Neural cell (in vitro differentiated cells): Measurements from ENCODE around the gene COL19A1. TPM values are rescaled to one million over a fixed set of nuclear protein-coding genes. Genes with fewer than 3 reads are reported as not detected.

ENCODE experiments used
- H2AFZ ChIP-seq: fragments of 200-600, 300-800 bp; sonication (generic), shearing (Covaris generic); 2 replicates; pipeline ENCODE4 v1.6.0; 2014; ENCODE audit warnings: low read depth, mild to moderate bottlenecking, antibody characterized with exemption, low read length, moderate library complexity
- H3F3A ChIP-seq: fragments of 200-600 bp; shearing (Covaris generic); 2 replicates; pipeline ENCODE4 v1.6.1; 2016; ENCODE audit warnings: mild to moderate bottlenecking, moderate library complexity, mixed read lengths, antibody characterized with exemption, low read length; ENCODE audit not compliant: insufficient read depth, poor library complexity, severe bottlenecking
- H3K27ac ChIP-seq: fragments of 200-600, 300-800 bp; sonication (generic), shearing (Covaris generic); 2 replicates; pipeline ENCODE4 v1.5.1; 2014; ENCODE audit warnings: mild to moderate bottlenecking, low read length, moderate library complexity
- H3K27me3 ChIP-seq: fragments of 300-800, 200-600 bp; sonication (generic), shearing (Covaris generic); 2 replicates; pipeline ENCODE4 v1.6.0; 2014; ENCODE audit warnings: mild to moderate bottlenecking, low read depth, low read length, moderate library complexity; ENCODE audit not compliant: insufficient read depth
- H3K36me3 ChIP-seq: fragments of 300-800, 200-600 bp; sonication (generic), shearing (Covaris generic); 2 replicates; pipeline ENCODE4 v1.5.1; 2014; ENCODE audit warnings: mild to moderate bottlenecking, antibody characterized with exemption, low read length, moderate library complexity; ENCODE audit not compliant: insufficient read depth
- H3K4me2 ChIP-seq: fragments of 300-800, 200-600 bp; sonication (generic), shearing (Covaris generic); 2 replicates; pipeline ENCODE4 v1.6.0; 2014; ENCODE audit warnings: mild to moderate bottlenecking, low read length
- H3K4me3 ChIP-seq: fragments of 300-800, 200-600 bp; sonication (generic), shearing (Covaris generic); 2 replicates; pipeline ENCODE4 v1.5.1; 2014; ENCODE audit warnings: mild to moderate bottlenecking, low read length, moderate library complexity
- H3K79me2 ChIP-seq: fragments of 200-600 bp; shearing (Covaris generic); replicated peaks from 2 replicates; pipeline ENCODE4 v1.6.0; 2014; ENCODE audit warnings: mild to moderate bottlenecking, low read length, moderate library complexity; ENCODE audit not compliant: insufficient read depth
- H3K9ac ChIP-seq: fragments of 300-800, 200-600 bp; sonication (generic), shearing (Covaris generic); 2 replicates; pipeline ENCODE4 v1.6.1; 2016; ENCODE audit warnings: mild to moderate bottlenecking, low read length, mixed read lengths
- H3K9me2 ChIP-seq: fragments of 200-600 bp; shearing (Covaris generic); 2 replicates; pipeline ENCODE4 v1.6.1; 2016; ENCODE audit warnings: mild to moderate bottlenecking, low read length, mixed read lengths; ENCODE audit not compliant: insufficient read depth
- H3K9me3 ChIP-seq: fragments of 200-600, 300-800 bp; sonication (generic), shearing (Covaris generic); 2 replicates; pipeline ENCODE4 v1.6.1; 2016; ENCODE audit warnings: mild to moderate bottlenecking, mixed run types, low read length, moderate library complexity, mixed read lengths
- H4K20me1 ChIP-seq: fragments of 200-600 bp; shearing (Covaris generic); 2 replicates; pipeline ENCODE4 v1.6.1; 2016; ENCODE audit warnings: mild to moderate bottlenecking, mixed run types; ENCODE audit not compliant: insufficient read depth
- EP300 ChIP-seq: fragments of 450-650 bp; conservative IDR thresholded peaks from 2 replicates; pipeline ENCODE4 v1.6.1; 2014; ENCODE audit warnings: antibody characterized with exemption, mild to moderate bottlenecking, moderate library complexity; ENCODE audit not compliant: poor library complexity, severe bottlenecking
- EZH2 ChIP-seq: fragments of 200-600, 300-800 bp; shearing (Covaris generic), sonication (generic); IDR thresholded peaks from 2 replicates; pipeline ENCODE4 v1.6.1; 2014; ENCODE audit warnings: antibody characterized with exemption, low read length, borderline replicate concordance, mild to moderate bottlenecking; ENCODE audit not compliant: insufficient read depth, poor library complexity, severe bottlenecking
- MXI1 ChIP-seq: fragments of 450-650 bp; conservative IDR thresholded peaks from 2 replicates; pipeline ENCODE4 v1.6.1; 2014; ENCODE audit warnings: antibody characterized with exemption, mild to moderate bottlenecking; ENCODE audit not compliant: poor library complexity, severe bottlenecking
- RAD21 ChIP-seq: fragments of 450-650 bp; conservative IDR thresholded peaks from 2 replicates; pipeline ENCODE4 v1.6.1; 2014; ENCODE audit warnings: antibody characterized with exemption, mild to moderate bottlenecking, moderate library complexity
- SMC3 ChIP-seq: fragments of 450-650 bp; conservative IDR thresholded peaks from 2 replicates; pipeline ENCODE4 v1.6.1; 2014; ENCODE audit warnings: antibody characterized with exemption, mild to moderate bottlenecking, moderate library complexity; ENCODE audit not compliant: poor library complexity
- TAF1 ChIP-seq: IDR thresholded peaks from 2 replicates; pipeline ENCODE4 v1.6.1; 2012; ENCODE audit warnings: low read depth
- polyA plus RNA-seq: library from polyadenylated mRNA; depleted of rRNA; stranded (reverse); fragments of >200 nt; gene quantifications from 2 replicates; pipeline ENCODE4 v1.2.3, GENCODE V29; 2014
- TF ChIP-seq, protein P1 (sequence below): IDR thresholded peaks from 2 replicates; pipeline ENCODE4 v1.6.1; 2012; ENCODE audit warnings: borderline replicate concordance
- TF ChIP-seq, protein P2 (sequence below): fragments of 450-650 bp; IDR thresholded peaks from 2 replicates; pipeline ENCODE4 v1.5.1; 2014; ENCODE audit warnings: antibody characterized with exemption, mild to moderate bottlenecking, moderate library complexity; ENCODE audit not compliant: poor library complexity, severe bottlenecking

Gene COL19A1
- polyA plus RNA-seq, 1 donor from 2014 or later: 0.24 TPM

DNA sequence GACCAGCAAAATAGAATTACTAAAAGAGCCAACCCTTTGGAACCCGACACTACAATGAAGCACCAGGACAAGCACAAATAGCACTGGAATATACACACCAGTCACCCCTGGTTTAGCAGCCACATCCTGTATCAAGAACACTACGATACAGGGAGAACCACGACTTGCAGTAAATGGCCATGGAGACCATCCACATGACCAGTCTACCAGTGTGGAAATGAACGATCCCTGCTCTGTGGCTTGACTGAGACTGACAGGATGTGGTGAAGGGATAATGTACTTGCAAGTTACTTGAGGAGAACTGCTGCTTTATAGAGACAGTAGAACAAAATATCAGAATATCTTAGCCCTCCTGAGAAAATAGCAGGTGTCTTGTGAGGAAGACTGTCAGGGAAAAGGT, 266.9 kb downstream of the COL19A1 start (continued):
- TF ChIP-seq, protein P1, sequence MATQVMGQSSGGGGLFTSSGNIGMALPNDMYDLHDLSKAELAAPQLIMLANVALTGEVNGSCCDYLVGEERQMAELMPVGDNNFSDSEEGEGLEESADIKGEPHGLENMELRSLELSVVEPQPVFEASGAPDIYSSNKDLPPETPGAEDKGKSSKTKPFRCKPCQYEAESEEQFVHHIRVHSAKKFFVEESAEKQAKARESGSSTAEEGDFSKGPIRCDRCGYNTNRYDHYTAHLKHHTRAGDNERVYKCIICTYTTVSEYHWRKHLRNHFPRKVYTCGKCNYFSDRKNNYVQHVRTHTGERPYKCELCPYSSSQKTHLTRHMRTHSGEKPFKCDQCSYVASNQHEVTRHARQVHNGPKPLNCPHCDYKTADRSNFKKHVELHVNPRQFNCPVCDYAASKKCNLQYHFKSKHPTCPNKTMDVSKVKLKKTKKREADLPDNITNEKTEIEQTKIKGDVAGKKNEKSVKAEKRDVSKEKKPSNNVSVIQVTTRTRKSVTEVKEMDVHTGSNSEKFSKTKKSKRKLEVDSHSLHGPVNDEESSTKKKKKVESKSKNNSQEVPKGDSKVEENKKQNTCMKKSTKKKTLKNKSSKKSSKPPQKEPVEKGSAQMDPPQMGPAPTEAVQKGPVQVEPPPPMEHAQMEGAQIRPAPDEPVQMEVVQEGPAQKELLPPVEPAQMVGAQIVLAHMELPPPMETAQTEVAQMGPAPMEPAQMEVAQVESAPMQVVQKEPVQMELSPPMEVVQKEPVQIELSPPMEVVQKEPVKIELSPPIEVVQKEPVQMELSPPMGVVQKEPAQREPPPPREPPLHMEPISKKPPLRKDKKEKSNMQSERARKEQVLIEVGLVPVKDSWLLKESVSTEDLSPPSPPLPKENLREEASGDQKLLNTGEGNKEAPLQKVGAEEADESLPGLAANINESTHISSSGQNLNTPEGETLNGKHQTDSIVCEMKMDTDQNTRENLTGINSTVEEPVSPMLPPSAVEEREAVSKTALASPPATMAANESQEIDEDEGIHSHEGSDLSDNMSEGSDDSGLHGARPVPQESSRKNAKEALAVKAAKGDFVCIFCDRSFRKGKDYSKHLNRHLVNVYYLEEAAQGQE: no peak
- TF ChIP-seq EP300: no peak

DNA sequence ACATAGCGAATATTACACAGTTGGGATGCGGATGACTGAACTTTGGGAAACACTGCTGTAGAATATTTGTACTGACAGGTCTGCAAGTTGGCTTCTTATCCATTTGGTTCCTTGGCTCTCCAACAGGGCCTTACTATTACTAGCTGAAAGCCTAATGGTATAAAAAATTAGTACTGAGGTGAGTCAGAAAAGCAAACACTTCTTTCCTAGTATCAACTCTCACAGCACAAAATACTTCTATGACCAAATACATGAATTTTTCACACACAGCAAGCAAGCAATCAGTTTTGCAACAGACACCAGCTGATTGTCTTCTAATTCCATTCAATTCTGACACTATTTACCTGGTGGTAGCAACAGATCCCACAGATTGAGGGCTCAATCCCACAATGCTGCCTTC, 268.2 kb downstream of the COL19A1 start:
- Histone ChIP-seq H3K4me2 (no peak overlapping the region), H3K9me3 (no peaks in the 10 kb centered on the region), H3K27ac (no peak overlapping the region), H3K27me3 (no peaks in the 10 kb centered on the region), H2AFZ (no peak overlapping the region), H3F3A (no peaks in the 10 kb centered on the region), H3K36me3 (no peaks in the 10 kb centered on the region), H3K4me3 (no peak overlapping the region), H3K9me2 (no peaks in the 10 kb centered on the region), H3K9ac (no peak overlapping the region), H3K79me2 (no peaks in the 10 kb centered on the region), H4K20me1 (no peaks in the 10 kb centered on the region)
- TF ChIP-seq SMC3: no peak
- TF ChIP-seq EP300: no peak
- no peak for TF ChIP-seq RAD21
- TF ChIP-seq MXI1: no peak
- TF ChIP-seq, protein P1: no peak
- no peak for TF ChIP-seq EZH2
- TF ChIP-seq TAF1: no peak

DNA sequence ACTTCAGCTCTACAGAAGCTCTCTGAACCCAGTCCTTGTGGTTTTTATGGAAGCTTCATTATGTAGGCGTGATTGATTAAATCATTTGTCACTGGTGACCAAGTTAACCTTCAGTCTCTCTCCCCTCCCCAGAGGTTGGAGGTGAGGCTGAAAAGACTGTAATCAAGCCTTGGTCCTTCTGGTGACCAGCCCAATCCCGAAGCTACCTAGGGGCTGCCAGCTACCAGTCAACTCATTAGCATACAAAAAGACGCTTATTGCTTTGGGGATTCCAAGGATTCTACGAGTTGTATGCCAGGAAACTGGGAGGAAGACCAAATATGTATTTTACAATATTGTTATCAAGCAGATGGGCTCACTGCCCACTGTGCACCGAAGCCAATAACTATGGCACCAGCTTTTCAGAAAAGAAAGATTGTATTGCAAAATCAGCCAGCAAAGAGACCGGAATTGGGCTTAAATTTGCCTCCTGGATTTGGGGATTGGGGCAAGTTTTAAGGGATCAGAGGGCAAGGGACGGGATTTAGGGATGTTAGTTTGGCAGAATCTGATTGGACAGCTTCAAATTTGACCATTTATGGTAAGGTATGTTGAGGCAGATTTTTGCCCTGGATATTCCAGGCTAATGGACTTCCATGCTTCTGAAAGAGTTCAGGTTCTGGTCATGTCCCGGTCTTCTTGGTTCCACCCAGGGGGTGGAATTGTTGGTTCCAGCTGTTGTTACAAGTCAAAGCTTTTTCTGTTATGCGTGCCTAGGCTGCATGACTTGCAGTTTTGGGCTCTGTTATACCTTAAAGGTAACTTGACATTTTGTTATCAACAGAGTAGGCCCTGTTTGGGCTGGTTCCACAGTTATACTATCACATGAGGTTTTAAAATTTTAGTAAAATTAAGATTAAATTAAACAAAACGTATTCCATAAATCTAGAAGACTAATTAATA, 269.1 kb downstream of the COL19A1 start:
- Histone ChIP-seq H3K9me2 (no peaks in the 10 kb centered on the region), H3K27ac (no peak overlapping the region), H3K9ac (no peak overlapping the region), H2AFZ (no peak overlapping the region), H3K36me3 (no peaks in the 10 kb centered on the region), H3K4me3 (no peak overlapping the region), H3K4me2 (no peak overlapping the region), H3F3A (no peaks in the 10 kb centered on the region), H3K9me3 (no peaks in the 10 kb centered on the region), H3K79me2 (no peaks in the 10 kb centered on the region), H4K20me1 (no peaks in the 10 kb centered on the region), H3K27me3 (no peaks in the 10 kb centered on the region)
- TF ChIP-seq MXI1: no peak
- TF ChIP-seq EP300: no peak
- TF ChIP-seq, protein P2, sequence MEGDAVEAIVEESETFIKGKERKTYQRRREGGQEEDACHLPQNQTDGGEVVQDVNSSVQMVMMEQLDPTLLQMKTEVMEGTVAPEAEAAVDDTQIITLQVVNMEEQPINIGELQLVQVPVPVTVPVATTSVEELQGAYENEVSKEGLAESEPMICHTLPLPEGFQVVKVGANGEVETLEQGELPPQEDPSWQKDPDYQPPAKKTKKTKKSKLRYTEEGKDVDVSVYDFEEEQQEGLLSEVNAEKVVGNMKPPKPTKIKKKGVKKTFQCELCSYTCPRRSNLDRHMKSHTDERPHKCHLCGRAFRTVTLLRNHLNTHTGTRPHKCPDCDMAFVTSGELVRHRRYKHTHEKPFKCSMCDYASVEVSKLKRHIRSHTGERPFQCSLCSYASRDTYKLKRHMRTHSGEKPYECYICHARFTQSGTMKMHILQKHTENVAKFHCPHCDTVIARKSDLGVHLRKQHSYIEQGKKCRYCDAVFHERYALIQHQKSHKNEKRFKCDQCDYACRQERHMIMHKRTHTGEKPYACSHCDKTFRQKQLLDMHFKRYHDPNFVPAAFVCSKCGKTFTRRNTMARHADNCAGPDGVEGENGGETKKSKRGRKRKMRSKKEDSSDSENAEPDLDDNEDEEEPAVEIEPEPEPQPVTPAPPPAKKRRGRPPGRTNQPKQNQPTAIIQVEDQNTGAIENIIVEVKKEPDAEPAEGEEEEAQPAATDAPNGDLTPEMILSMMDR: no peak
- TF ChIP-seq, protein P1: no peak
- no peak for TF ChIP-seq RAD21
